Panc1 (cell line): Measurements from ENCODE around the gene RHEB.

Experiments used
- CTCF ChIP-seq: fragments of 450-650 bp; IDR thresholded peaks from 2 replicates; pipeline ENCODE4 v1.5.1; 2017; ENCODE audit warnings: mild to moderate bottlenecking
- POLR2AphosphoS5 ChIP-seq: IDR thresholded peaks from 2 replicates; pipeline ENCODE4 v1.6.1; 2012; ENCODE audit warnings: mild to moderate bottlenecking, low read depth, low read length, moderate library complexity

GRCh38 chr7:151565541-151565940, 45.8 kb upstream of the RHEB start:
- no peak for TF ChIP-seq CTCF
- TF ChIP-seq POLR2AphosphoS5, result no peak
